ENCODE results near the gene CPLX1.
"Not testable (repeated sequence)": the region's sequence is repeated elsewhere in the genome, so short reads cannot be mapped to it uniquely, and the experiment has no call there.

Gene CPLX1

DNA sequence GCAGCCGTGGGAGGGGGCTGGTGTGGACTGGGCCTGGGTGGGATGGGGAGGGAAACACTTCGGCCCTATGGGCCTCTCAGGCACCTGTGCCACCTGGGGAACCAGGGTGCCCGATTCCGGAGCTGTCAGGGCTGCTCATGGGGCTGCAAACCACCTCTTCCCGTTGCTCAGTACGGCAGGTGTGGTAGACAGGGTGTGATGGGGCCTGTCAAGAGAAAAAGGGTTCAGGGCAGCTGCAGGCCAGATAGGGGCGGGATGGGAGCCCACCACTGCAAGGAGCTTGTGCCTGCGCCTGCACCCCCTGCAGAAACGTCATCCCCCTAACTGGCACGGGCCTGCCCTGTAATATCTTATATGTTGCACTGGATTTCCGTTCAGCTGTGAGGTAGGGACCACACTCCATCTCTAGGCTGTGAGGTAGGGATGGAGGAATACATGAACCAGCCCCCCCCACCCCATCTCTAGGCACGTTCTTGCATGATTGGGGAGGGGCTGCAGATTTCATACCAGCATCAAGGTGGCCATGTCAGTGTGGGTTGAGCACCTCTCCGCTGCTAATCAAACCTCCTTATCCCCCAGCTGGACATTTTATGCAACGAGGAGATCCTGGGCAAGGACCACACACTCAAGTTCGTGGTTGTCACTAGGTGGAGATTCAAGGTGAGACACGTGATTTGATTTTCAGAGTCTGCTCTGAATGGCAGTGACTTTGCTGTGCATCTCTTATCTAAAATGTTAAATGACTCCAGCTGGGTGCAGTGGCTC, 61.3 kb downstream of the CPLX1 start:
- Histone ChIP-seq H3K36me3 (ENCODE audit: control insufficient read depth, low read depth, low read length) (peaks cover 49% of the 10 kb centered on the region), H3K27me3 (ENCODE audit: control insufficient read depth, insufficient read depth, low read length) (no peaks in the 10 kb centered on the region), H3K9ac (ENCODE audit: low read length) (no peak overlapping the region), H3K4me3 (ENCODE audit: low read length) (no peak overlapping the region), H3K9me3 (ENCODE audit: control insufficient read depth, low read depth, low read length) (no peaks in the 10 kb centered on the region), H3K27ac (ENCODE audit: low read length) (no peak overlapping the region), H3K4me1 (ENCODE audit: control insufficient read depth, low read depth, low read length) (no peaks in the 10 kb centered on the region)

- no peaks in the 10 kb centered on the region for H3K9me3 ChIP-seq (ENCODE audit: control insufficient read depth, low read depth, low read length)
- H3K27ac ChIP-seq (ENCODE audit: low read length), result no peak overlapping the region
- no peaks in the 10 kb centered on the region for H3K4me1 ChIP-seq (ENCODE audit: control insufficient read depth, low read depth, low read length)
- H3K27me3 ChIP-seq (ENCODE audit: control insufficient read depth, insufficient read depth, low read length), result no peaks in the 10 kb centered on the region
- no peak overlapping the region for H3K4me3 ChIP-seq (ENCODE audit: low read length)
- H3K36me3 ChIP-seq (ENCODE audit: control insufficient read depth, low read depth, low read length), result peaks cover 45% of the 10 kb centered on the region
- no peak overlapping the region for H3K9ac ChIP-seq (ENCODE audit: low read length)
Observed at GRCh38 chr4:763922-764321, 62.0 kb downstream of the CPLX1 start.

DNA sequence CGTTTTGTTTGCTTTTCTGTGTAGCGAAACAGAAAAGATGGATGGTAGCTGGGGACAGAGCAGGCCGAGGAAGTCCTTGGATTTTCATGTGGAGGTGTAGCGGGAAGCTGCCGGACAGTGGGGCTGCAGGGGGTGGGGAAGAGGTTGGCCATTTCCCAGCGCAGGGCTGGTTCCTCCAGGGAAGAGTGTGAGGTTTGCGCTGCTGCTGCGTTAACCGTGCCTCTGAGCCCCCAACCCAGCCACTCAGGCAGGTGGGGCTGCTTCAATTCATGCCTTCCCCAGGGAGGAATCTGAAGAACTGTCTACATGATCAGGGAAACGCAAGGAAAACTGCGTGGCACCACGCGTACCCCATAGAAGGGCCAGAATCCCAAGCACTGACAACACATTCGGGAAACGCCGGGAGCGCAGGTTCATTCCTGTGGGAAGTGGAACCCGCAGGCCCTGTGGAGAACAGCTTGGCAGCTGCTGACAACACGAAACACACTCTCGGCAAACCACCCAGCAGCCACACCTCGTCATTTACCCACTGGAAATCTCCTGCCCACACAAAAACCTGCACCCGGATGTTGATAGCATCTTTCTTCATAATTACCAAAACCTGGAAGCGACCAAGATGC, 62.6 kb downstream of the CPLX1 start:
- Histone ChIP-seq H3K9ac (ENCODE audit: low read length) (no peak overlapping the region), H3K9me3 (ENCODE audit: control insufficient read depth, low read depth, low read length) (no peaks in the 10 kb centered on the region), H3K27ac (ENCODE audit: low read length) (no peak overlapping the region), H3K36me3 (ENCODE audit: control insufficient read depth, low read depth, low read length) (peaks cover 44% of the 10 kb centered on the region), H3K4me1 (ENCODE audit: control insufficient read depth, low read depth, low read length) (no peaks in the 10 kb centered on the region), H3K27me3 (ENCODE audit: control insufficient read depth, insufficient read depth, low read length) (no peaks in the 10 kb centered on the region), H3K4me3 (ENCODE audit: low read length) (no peak overlapping the region)

DNA sequence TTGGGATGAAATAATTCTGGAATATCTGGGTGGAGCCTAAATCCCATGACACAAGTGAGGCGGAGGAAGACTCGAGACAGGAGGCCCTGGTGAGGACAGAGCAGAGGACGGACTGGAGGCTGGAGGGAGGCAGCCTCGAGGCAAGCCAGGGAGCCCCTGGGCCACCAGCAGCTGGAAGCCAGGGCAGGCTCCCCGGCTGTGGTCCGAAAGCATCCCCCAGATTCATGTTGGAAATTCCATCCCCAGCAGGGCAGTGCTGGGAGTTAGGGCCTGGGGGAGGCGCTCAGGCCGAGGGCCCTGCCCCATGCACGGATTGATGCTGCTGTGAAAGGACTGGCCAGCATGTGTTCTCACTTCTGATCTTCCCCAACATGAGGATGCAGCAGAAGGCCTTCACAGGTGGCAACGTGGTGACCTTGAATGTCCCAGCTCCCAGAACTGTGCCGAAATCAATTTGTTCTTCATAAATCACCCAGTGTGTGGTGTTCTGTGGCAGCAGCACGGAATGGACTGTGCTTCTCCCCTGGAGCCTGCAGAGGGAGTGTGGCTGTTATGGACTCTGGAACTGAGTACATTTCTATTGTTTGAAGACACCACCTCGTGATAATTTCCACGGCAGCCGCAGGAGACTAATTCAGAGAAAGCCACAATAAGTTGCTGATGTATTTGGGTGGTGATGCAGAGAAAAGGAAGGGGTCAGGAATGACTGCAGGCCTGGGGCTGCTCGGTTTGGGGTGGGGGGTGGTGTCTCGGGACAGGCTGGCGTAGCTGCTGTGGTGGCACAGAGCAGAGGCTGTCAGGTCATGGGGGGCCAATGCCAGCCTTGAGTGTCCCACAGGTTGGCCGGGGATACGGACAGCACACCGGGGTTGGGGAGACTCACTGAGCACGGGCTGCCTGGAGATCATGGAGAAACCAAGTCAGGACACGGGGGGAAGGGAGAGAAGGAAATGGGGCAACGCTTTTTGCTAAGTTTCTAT, 63.4 kb downstream of the CPLX1 start:
- no peaks in the 10 kb centered on the region for H3K27me3 ChIP-seq (ENCODE audit: control insufficient read depth, insufficient read depth, low read length)
- H3K4me3 ChIP-seq (ENCODE audit: low read length), result no peak overlapping the region
- peaks cover 36% of the 10 kb centered on the region for H3K36me3 ChIP-seq (ENCODE audit: control insufficient read depth, low read depth, low read length)
- H3K27ac ChIP-seq (ENCODE audit: low read length), result no peak overlapping the region
- no peaks in the 10 kb centered on the region for H3K4me1 ChIP-seq (ENCODE audit: control insufficient read depth, low read depth, low read length)
- H3K9ac ChIP-seq (ENCODE audit: low read length), result no peak overlapping the region
- no peaks in the 10 kb centered on the region for H3K9me3 ChIP-seq (ENCODE audit: control insufficient read depth, low read depth, low read length)

DNA sequence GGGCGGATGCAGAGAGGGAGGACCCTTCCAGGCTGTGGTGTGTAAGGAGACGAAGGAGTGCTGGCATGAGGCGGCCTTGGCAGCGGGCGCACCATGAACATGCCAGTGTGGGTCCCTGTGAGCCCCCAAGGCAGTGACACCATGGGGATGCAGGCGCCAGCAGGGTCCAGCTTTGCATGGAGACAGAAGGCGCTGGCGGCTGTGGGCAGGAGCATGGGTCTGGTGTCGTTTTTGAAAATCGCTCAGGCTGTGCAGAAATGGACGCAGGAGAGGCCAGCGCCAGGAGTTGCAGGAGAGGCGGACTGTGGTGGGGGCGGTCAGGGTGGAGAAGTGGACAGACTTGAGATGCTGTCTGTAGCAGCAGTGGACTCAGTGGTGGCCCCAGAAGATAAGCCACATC, 64.2 kb downstream of the CPLX1 start:
- no peak overlapping the region for H3K9ac ChIP-seq (ENCODE audit: low read length)
- H3K36me3 ChIP-seq (ENCODE audit: control insufficient read depth, low read depth, low read length), result peaks cover 37% of the 10 kb centered on the region

DNA sequence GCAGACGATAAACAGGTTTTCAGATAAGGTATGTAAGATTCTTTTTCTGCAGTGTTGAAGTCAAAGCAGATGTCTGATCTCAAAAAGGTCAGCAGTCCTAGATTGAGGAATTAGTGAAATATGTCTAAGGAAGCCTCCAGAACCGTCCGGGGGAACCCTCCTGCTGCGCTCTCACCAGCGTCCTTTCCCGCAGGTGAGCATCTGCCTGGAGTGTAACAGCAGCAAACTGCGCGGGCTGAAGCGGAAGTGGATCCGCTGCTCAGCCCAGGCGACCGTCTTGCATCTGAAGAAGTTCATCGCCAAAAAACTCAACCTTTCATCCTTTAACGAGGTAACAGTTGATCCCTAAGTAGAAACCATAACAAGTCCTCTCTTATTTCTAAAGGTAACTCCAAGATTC, 64.8 kb downstream of the CPLX1 start:
- Histone ChIP-seq H3K4me1 (ENCODE audit: control insufficient read depth, low read depth, low read length) (no peaks in the 10 kb centered on the region), H3K27me3 (ENCODE audit: control insufficient read depth, insufficient read depth, low read length) (no peaks in the 10 kb centered on the region), H3K36me3 (ENCODE audit: control insufficient read depth, low read depth, low read length) (peaks cover 41% of the 10 kb centered on the region), H3K9ac (ENCODE audit: low read length) (no peak overlapping the region), H3K4me3 (ENCODE audit: low read length) (no peak overlapping the region), H3K9me3 (ENCODE audit: control insufficient read depth, low read depth, low read length) (no peaks in the 10 kb centered on the region), H3K27ac (ENCODE audit: low read length) (no peak overlapping the region)

More for the DNA sequence above, 64.2 kb downstream of the CPLX1 start:
- no peaks in the 10 kb centered on the region for H3K4me1 ChIP-seq (ENCODE audit: control insufficient read depth, low read depth, low read length)
- no peak overlapping the region for H3K4me3 ChIP-seq (ENCODE audit: low read length)
- H3K9me3 ChIP-seq (ENCODE audit: control insufficient read depth, low read depth, low read length), result no peaks in the 10 kb centered on the region
- no peaks in the 10 kb centered on the region for H3K27me3 ChIP-seq (ENCODE audit: control insufficient read depth, insufficient read depth, low read length)
- no peak overlapping the region for H3K27ac ChIP-seq (ENCODE audit: low read length)

GRCh38 chr4:760616-761015, 65.3 kb downstream of the CPLX1 start:
- H3K9me3 ChIP-seq (ENCODE audit: control insufficient read depth, low read depth, low read length), result no peaks in the 10 kb centered on the region
- H3K9ac ChIP-seq (ENCODE audit: low read length), result no peak overlapping the region
- H3K4me3 ChIP-seq (ENCODE audit: low read length), result no peak overlapping the region
- H3K27me3 ChIP-seq (ENCODE audit: control insufficient read depth, insufficient read depth, low read length), result no peaks in the 10 kb centered on the region
- no peaks in the 10 kb centered on the region for H3K4me1 ChIP-seq (ENCODE audit: control insufficient read depth, low read depth, low read length)
- H3K27ac ChIP-seq (ENCODE audit: low read length), result no peak overlapping the region
- peaks cover 41% of the 10 kb centered on the region for H3K36me3 ChIP-seq (ENCODE audit: control insufficient read depth, low read depth, low read length)

DNA sequence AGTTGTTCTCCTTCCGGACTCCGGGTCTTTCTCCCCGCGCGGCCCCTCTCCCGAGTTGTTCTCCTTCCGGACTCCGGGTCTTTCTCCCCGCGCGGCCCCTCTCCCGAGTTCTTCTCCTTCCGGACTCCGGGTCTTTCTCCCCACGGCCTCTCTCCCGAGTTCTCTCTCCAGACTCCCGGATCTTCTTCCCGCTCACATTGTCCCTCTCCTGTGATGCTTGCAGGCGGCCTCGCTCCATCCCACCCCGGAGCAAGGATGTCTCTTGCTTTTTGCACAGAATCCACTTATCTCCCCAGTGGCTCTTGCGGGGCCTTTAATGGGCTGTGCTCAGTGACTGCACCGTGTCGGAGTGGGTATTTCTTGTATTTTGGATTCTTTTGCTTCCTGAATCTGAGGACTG, 66.1 kb downstream of the CPLX1 start:
- peaks cover 43% of the 10 kb centered on the region for H3K36me3 ChIP-seq (ENCODE audit: control insufficient read depth, low read depth, low read length)
- H3K4me3 ChIP-seq (ENCODE audit: low read length), result not testable (repeated sequence)

GRCh38 chr4:757111-757510, 68.8 kb downstream of the CPLX1 start:
- Histone ChIP-seq H3K9me3 (ENCODE audit: control insufficient read depth, low read depth, low read length) (no peaks in the 10 kb centered on the region), H3K4me3 (ENCODE audit: low read length) (no peak overlapping the region), H3K27ac (ENCODE audit: low read length) (no peak overlapping the region), H3K9ac (ENCODE audit: low read length) (no peak overlapping the region), H3K27me3 (ENCODE audit: control insufficient read depth, insufficient read depth, low read length) (no peaks in the 10 kb centered on the region), H3K36me3 (ENCODE audit: control insufficient read depth, low read depth, low read length) (peaks cover 35% of the 10 kb centered on the region), H3K4me1 (ENCODE audit: control insufficient read depth, low read depth, low read length) (no peaks in the 10 kb centered on the region)

More for the DNA sequence above, 66.1 kb downstream of the CPLX1 start:
- not testable (repeated sequence) for H3K9me3 ChIP-seq (ENCODE audit: control insufficient read depth, low read depth, low read length); H3K27me3 ChIP-seq (ENCODE audit: control insufficient read depth, insufficient read depth, low read length); H3K4me1 ChIP-seq (ENCODE audit: control insufficient read depth, low read depth, low read length); H3K27ac ChIP-seq (ENCODE audit: low read length); H3K9ac ChIP-seq (ENCODE audit: low read length)

DNA sequence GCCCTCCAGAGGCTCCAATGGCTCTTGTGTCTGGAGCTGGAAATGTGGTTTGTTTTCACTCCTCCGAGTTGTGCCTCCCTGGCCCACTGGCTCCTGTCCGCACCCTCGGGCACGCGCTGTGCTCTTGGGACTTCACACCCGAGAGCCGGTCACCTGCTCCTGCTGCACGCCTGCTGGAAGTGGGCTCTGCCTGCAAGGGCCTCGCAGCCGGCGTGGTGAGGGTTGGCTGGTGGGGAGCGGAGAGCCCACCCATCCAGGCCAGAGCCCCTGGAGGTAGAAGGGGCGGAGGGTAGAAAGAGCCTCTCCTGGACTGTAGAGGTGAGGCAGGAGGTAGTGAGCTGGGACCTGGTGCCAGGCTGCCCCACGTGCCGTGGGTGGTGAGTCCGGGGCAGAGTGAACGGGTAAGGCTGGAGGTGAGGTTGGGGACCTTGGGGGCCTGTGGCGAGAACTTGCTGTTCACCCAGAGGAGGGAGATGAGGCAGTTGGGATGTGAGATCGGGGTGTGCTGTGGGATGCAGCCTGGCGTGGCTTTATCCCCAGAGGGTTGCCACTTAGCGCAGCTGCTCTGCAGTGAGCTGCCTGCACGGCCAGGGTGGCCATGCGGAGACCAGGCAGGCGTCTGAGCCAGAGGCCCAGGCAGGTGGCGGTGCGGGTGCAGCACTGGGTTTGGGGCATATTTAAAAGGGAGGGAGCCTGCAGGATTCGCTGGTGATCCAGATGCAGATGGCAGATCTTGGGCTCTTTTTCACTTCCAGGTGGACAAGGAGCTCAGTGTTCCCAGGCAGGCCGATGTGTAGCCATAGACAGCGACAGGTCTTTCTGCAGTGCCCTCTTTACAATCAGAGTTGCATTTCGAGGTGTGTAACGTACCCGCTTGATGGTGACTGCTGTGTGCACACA, 71.5 kb downstream of the CPLX1 start:
- Histone ChIP-seq H3K36me3 (ENCODE audit: control insufficient read depth, low read depth, low read length) (peaks cover 26% of the 10 kb centered on the region), H3K4me1 (ENCODE audit: control insufficient read depth, low read depth, low read length) (no peaks in the 10 kb centered on the region), H3K4me3 (ENCODE audit: low read length) (no peak overlapping the region), H3K9me3 (ENCODE audit: control insufficient read depth, low read depth, low read length) (no peaks in the 10 kb centered on the region), H3K27me3 (ENCODE audit: control insufficient read depth, insufficient read depth, low read length) (no peaks in the 10 kb centered on the region), H3K9ac (ENCODE audit: low read length) (no peak overlapping the region), H3K27ac (ENCODE audit: low read length) (no peak overlapping the region)

- not testable (repeated sequence) for H3K4me3 ChIP-seq (ENCODE audit: low read length); H3K9ac ChIP-seq (ENCODE audit: low read length); H3K27ac ChIP-seq (ENCODE audit: low read length); H3K9me3 ChIP-seq (ENCODE audit: control insufficient read depth, low read depth, low read length); H3K27me3 ChIP-seq (ENCODE audit: control insufficient read depth, insufficient read depth, low read length); H3K4me1 ChIP-seq (ENCODE audit: control insufficient read depth, low read depth, low read length)
- H3K36me3 ChIP-seq (ENCODE audit: control insufficient read depth, low read depth, low read length), result peaks cover 28% of the 10 kb centered on the region
Observed at GRCh38 chr4:753186-753585, 72.7 kb downstream of the CPLX1 start.
